MV-4-11 (cell line): ENCODE data around the gene POC1A.

Experiments used
- DNase-seq: peaks from one replicate; lab custom pipeline; 2025; lab: John Stamatoyannopoulos, UW

Gene POC1A

GRCh38 chr3:52067046-52067445 is 87.2 kb downstream of the POC1A start:
- no peak for DNase-seq

GRCh38 chr3:52065264-52065756 is 88.9 kb downstream of the POC1A start:
- no peak for DNase-seq

GRCh38 chr3:52064561-52064960 is 89.7 kb downstream of the POC1A start:
- DNase-seq, result no peak

- no peak for DNase-seq
Observed at GRCh38 chr3:52063026-52063723, 91.0 kb downstream of the POC1A start.

GRCh38 chr3:52062505-52062904 is 91.7 kb downstream of the POC1A start:
- DNase-seq, result peak; percentile 95

- no peak for DNase-seq
Observed at GRCh38 chr3:52061121-52061910, 92.9 kb downstream of the POC1A start.

GRCh38 chr3:52059781-52060180 is 94.4 kb downstream of the POC1A start:
- DNase-seq, result no peak

GRCh38 chr3:52057812-52058495 is 96.3 kb downstream of the POC1A start:
- no peak for DNase-seq

GRCh38 chr3:52056968-52057811 is 97.0 kb downstream of the POC1A start:
- DNase-seq, result peak; percentile 99

- DNase-seq, result peak; percentile 50
Observed at GRCh38 chr3:52056521-52056967, 97.7 kb downstream of the POC1A start, which contains the start of gene DUSP7. TSS of gene DUSP7 (minus strand) at chr3:52056571. CDS start at chr3:52056366, 205 bp downstream.

GRCh38 chr3:52055537-52056351 is 98.5 kb downstream of the POC1A start:
- peak; percentile 23 for DNase-seq

GRCh38 chr3:52054661-52055511 is 99.3 kb downstream of the POC1A start:
- no peak for DNase-seq

- DNase-seq, result no peak
Observed at GRCh38 chr3:52053307-52054304, 100.6 kb downstream of the POC1A start.

- peak; percentile 88 for DNase-seq
Observed at GRCh38 chr3:52052831-52053306, 101.4 kb downstream of the POC1A start.

- no peak for DNase-seq
Observed at GRCh38 chr3:52051444-52051843, 102.8 kb downstream of the POC1A start.

- DNase-seq, result no peak
Observed at GRCh38 chr3:52050571-52050970, 103.7 kb downstream of the POC1A start.

GRCh38 chr3:52049503-52049902 is 104.7 kb downstream of the POC1A start:
- no peak for DNase-seq

- no peak for DNase-seq
Observed at GRCh38 chr3:52047295-52047960, 106.8 kb downstream of the POC1A start.
